Tibial artery (tissue), 4 donors: ENCODE measurements around the gene KCNS3.

Experiments used
- DNase-seq, 2 donors: peaks; one replicate each; pipeline ENCODE4 v3.0.0-alpha.2; 2019
- H3K27ac ChIP-seq, 2 donors: fragments of 200-600 bp; sonication (generic) in 1 of 2; 1 replicate in 1 of 2; 2 replicates in 1 of 2; pipeline ENCODE4 v1.5.1; 2018 to 2019; ENCODE audit warnings: mild to moderate bottlenecking in 1 of 2
- H3K27me3 ChIP-seq, 2 donors: fragments of 200-600 bp; sonication (generic) in 1 of 2; one replicate each; pipeline versions ENCODE4 v1.5.1 to v1.6.0; 2016 to 2019
- H3K36me3 ChIP-seq, 3 donors: fragments of 200-600 bp; sonication (generic) in 2 of 3; one replicate each; pipeline ENCODE4 v1.5.1; 2016 to 2019; ENCODE audit warnings: mild to moderate bottlenecking in 2 of 3
- H3K4me1 ChIP-seq, 4 donors: fragments of 200-600 bp; sonication (generic) in 2 of 4; 1 replicate in 3 of 4; 2 replicates in 1 of 4; pipeline ENCODE4 v1.5.1; 2016 to 2019
- H3K4me3 ChIP-seq, 2 donors: fragments of 200-600 bp; sonication (generic) in 1 of 2; 1 replicate in 1 of 2; 2 replicates in 1 of 2; pipeline ENCODE4 v1.5.1; 2018 to 2019; ENCODE audit warnings: mild to moderate bottlenecking in 2 of 2
- H3K9me3 ChIP-seq, 3 donors: fragments of 200-600 bp; sonication (generic) in 1 of 3; one replicate each; pipeline ENCODE4 v1.5.1; 2016 to 2019
- intact Hi-C: fragments of 100-400 bp; cut with DNase I; formaldehyde crosslinking; loops from one replicate; pipeline ENCODE4 v1.15.0; 2023; ENCODE audit warnings: low total_unique reads
- TF ChIP-seq, protein P1 (sequence below), 2 experiments: fragments of 200-600 bp in 1 of 2; fragments of 450-650 bp in 1 of 2; IDR thresholded peaks; one replicate each; pipeline ENCODE4 v1.5.1; 2017 to 2019; ENCODE audit warnings: antibody characterized with exemption in 2 of 2, mild to moderate bottlenecking in 1 of 2, moderate library complexity in 1 of 2

The KCNS3 gene

DNA sequence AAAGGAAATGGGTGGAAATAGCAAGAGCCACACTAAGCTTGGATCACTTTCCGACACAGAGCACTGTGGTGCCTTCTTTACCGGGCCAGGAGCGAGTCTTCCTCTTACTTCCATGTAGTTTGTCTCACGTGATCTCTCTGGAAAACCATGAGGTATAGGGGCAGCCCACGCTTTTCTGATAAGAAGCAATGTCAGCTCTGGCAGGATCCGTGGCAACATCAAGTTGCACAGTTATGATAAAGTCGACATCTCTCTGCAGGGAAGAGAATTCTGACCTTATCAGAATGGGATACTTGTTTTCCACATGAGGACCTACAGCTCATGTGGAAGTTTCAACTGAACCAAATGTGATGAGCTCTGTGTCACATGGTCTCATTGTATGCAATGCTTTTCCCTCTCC, 32.7 kb upstream of the KCNS3 start:
- intact Hi-C loops, result no loop called here
- H3K4me1 ChIP-seq, result no peaks in the 10 kb centered on the region
- H3K27ac ChIP-seq, result no peak overlapping the region
- H3K27me3 ChIP-seq, result no peaks in the 10 kb centered on the region
- H3K4me3 ChIP-seq, result no peak overlapping the region
- no peak for DNase-seq
- H3K36me3 ChIP-seq, result no peaks in the 10 kb centered on the region
- H3K9me3 ChIP-seq, result no peaks in the 10 kb centered on the region
- TF ChIP-seq, protein P1, sequence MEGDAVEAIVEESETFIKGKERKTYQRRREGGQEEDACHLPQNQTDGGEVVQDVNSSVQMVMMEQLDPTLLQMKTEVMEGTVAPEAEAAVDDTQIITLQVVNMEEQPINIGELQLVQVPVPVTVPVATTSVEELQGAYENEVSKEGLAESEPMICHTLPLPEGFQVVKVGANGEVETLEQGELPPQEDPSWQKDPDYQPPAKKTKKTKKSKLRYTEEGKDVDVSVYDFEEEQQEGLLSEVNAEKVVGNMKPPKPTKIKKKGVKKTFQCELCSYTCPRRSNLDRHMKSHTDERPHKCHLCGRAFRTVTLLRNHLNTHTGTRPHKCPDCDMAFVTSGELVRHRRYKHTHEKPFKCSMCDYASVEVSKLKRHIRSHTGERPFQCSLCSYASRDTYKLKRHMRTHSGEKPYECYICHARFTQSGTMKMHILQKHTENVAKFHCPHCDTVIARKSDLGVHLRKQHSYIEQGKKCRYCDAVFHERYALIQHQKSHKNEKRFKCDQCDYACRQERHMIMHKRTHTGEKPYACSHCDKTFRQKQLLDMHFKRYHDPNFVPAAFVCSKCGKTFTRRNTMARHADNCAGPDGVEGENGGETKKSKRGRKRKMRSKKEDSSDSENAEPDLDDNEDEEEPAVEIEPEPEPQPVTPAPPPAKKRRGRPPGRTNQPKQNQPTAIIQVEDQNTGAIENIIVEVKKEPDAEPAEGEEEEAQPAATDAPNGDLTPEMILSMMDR (IDR thresholded peaks at IDR 0.05), result no peak

DNA sequence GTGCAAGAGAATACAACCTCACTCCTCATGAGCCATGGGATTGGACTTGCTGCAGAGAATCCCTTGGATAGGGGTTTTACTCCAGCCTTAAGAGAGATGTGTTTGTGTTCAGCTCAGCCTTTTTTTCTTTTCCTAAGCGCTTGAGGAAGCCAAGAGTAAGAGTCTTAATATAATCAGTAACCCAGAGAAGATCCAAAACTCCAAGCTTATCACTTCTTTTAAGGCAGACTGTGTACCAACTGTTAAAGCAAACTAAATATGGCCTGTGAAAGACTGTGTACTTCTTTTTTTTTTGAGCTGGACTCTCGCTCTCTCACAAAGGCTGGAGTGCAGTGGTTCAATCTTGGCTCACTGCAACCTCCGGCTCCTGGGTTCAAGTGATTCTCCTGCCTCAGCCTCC, 31.8 kb upstream of the KCNS3 start:
- Histone ChIP-seq H3K4me3 (no peak overlapping the region), H3K4me1 (no peaks in the 10 kb centered on the region), H3K9me3 (no peaks in the 10 kb centered on the region), H3K27me3 (peaks cover 0 to 2% of the 10 kb centered on the region in 2 donors), H3K27ac (no peak overlapping the region), H3K36me3 (no peaks in the 10 kb centered on the region)
- TF ChIP-seq, protein P1 (IDR thresholded peaks at IDR 0.05), result no peak
- intact Hi-C loops, result no loop called here
- DNase-seq, result no peak

DNA sequence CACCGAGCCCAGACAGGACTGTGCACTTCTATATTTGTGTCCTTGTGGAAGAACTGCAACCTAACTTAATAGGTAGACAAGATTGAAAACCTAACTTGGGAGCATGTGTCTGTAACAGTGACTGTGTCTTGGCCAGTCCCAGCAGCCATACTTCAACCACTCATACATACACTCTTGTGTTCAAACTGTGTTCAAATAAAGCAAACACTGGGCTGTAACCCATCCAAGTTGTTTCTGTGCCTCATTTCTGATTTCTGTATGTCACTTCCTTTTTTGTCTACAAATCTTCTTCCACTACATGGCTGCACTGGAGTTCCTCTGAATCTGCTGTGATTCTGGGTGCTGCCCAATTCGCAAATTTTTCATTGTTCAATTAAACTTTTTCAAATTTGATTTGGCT, 31.2 kb upstream of the KCNS3 start:
- intact Hi-C loops, result no loop called here
- Histone ChIP-seq H3K27me3 (peaks cover 0 to 2% of the 10 kb centered on the region in 2 donors), H3K9me3 (no peaks in the 10 kb centered on the region), H3K27ac (no peak overlapping the region), H3K4me3 (no peak overlapping the region), H3K4me1 (no peaks in the 10 kb centered on the region), H3K36me3 (no peaks in the 10 kb centered on the region)
- no peak for DNase-seq
- TF ChIP-seq, protein P1 (IDR thresholded peaks at IDR 0.05), result no peak

DNA sequence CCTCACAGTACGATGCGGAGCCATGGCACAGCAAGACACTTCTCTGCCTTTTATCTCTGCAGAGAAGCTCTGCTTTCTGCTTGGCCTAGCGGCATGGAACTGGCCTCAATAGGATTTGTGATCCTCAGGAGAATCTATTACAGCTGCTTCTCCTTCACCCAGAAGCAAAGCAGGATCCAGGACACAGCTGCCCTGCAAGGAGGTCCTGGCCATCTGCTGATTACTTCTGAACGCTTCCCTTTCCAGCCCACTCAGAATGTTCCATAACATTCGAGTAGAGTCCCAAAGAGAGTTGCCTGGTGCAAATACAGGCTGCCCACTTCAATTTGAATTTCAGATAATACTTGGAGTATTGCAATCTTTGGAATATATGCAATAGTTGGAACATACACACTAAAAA, 29.2 kb upstream of the KCNS3 start:
- DNase-seq, result no peak
- Histone ChIP-seq H3K27ac (no peak overlapping the region), H3K4me1 (no peaks in the 10 kb centered on the region), H3K27me3 (peaks cover 0 to 2% of the 10 kb centered on the region in 2 donors), H3K9me3 (no peaks in the 10 kb centered on the region), H3K36me3 (no peaks in the 10 kb centered on the region), H3K4me3 (no peak overlapping the region)
- TF ChIP-seq, protein P1 (IDR thresholded peaks at IDR 0.05), result no peak
- intact Hi-C loops, result loop anchor here (1.0 kb wide), 1 partner anchor 302 kb away; no protein-coding TSS in a partner anchor

DNA sequence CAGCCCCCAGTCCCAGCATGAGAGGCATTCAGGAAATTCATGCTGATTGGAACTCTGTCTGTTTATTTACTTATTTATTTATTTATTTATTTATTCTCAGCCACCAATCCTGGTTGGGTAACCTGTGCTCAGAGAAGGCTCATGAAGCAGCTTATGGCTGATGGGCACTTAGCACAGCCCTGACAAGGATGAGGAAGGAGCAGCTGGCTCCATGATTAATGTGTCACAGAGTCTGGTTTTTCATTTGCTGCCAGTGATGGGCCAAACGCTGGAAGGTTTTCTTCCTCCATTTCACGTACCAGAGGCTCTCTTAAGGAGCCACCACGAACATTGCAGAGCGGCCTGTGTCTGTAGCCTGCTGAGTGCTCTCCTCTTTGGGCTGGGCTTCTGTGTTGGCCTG, 28.3 kb upstream of the KCNS3 start:
- intact Hi-C loops, result no loop called here

More for the DNA sequence above, 28.3 kb upstream of the KCNS3 start:
- no peak for DNase-seq
- Histone ChIP-seq H3K9me3 (no peaks in the 10 kb centered on the region), H3K27me3 (peaks cover 0 to 2% of the 10 kb centered on the region in 2 donors), H3K4me1 (no peaks in the 10 kb centered on the region), H3K27ac (no peak overlapping the region), H3K36me3 (no peaks in the 10 kb centered on the region), H3K4me3 (no peak overlapping the region)
- TF ChIP-seq, protein P1 (IDR thresholded peaks at IDR 0.05), result no peak
